ENCODE results near the gene PERCC1. TPM values are rescaled to one million over a fixed set of nuclear protein-coding genes. Genes with fewer than 3 reads are reported as not detected.

Gene PERCC1
- total and polyA plus RNA-seq, 2 donors from 2014 or later: not detected

Other genes starting within 250 kb of the PERCC1 start
- gene TPSG1, start 205.8 kb upstream of the PERCC1 start, total RNA-seq: 3.4 TPM
- 0.86 TPM for gene TPSG1, start 205.8 kb upstream of the PERCC1 start, polyA plus RNA-seq (ENCODE audit: insufficient read depth, low read depth, low replicate concordance)
- 141 TPM for gene TPSB2, start 200.9 kb upstream of the PERCC1 start, total RNA-seq
- gene TPSB2, start 200.9 kb upstream of the PERCC1 start, polyA plus RNA-seq (ENCODE audit: insufficient read depth, low read depth, low replicate concordance): not detected
- 156 TPM for gene TPSAB1, start 190.4 kb upstream of the PERCC1 start, total RNA-seq
- gene TPSAB1, start 190.4 kb upstream of the PERCC1 start, polyA plus RNA-seq (ENCODE audit: insufficient read depth, low read depth, low replicate concordance): 1.6 TPM
- 7.9 TPM for gene TPSD1, start 175.0 kb upstream of the PERCC1 start, total RNA-seq
- gene TPSD1, start 175.0 kb upstream of the PERCC1 start, polyA plus RNA-seq (ENCODE audit: insufficient read depth, low read depth, low replicate concordance): not detected
- 97.1 TPM for gene UBE2I, start 121.4 kb upstream of the PERCC1 start, total RNA-seq
- gene UBE2I, start 121.4 kb upstream of the PERCC1 start, polyA plus RNA-seq (ENCODE audit: insufficient read depth, low read depth, low replicate concordance): 62.2 TPM
- gene BAIAP3, start 97.4 kb upstream of the PERCC1 start, total RNA-seq: 8.0 TPM
- 8.2 TPM for gene BAIAP3, start 97.4 kb upstream of the PERCC1 start, polyA plus RNA-seq (ENCODE audit: insufficient read depth, low read depth, low replicate concordance)
- 44.8 TPM for gene TSR3, start 79.2 kb upstream of the PERCC1 start, total RNA-seq
- gene TSR3, start 79.2 kb upstream of the PERCC1 start, polyA plus RNA-seq (ENCODE audit: insufficient read depth, low read depth, low replicate concordance): 95.4 TPM
- 88.7 TPM for gene GNPTG, start 79.1 kb upstream of the PERCC1 start, total RNA-seq
- gene GNPTG, start 79.1 kb upstream of the PERCC1 start, polyA plus RNA-seq (ENCODE audit: insufficient read depth, low read depth, low replicate concordance): 138 TPM
- 26.0 TPM for gene UNKL, start 16.4 kb upstream of the PERCC1 start, total RNA-seq
- 5.5 TPM for gene UNKL, start 16.4 kb upstream of the PERCC1 start, polyA plus RNA-seq (ENCODE audit: insufficient read depth, low read depth, low replicate concordance)
- 13.8 TPM for gene UQCC4, start 10.3 kb upstream of the PERCC1 start, total RNA-seq
- 27.1 TPM for gene UQCC4, start 10.3 kb upstream of the PERCC1 start, polyA plus RNA-seq (ENCODE audit: insufficient read depth, low read depth, low replicate concordance)
- 2.8 TPM for gene CCDC154, start 13.5 kb downstream of the PERCC1 start, total RNA-seq
- 1.8 TPM for gene CCDC154, start 13.5 kb downstream of the PERCC1 start, polyA plus RNA-seq (ENCODE audit: insufficient read depth, low read depth, low replicate concordance)
- 92.5 TPM for gene CLCN7, start 44.0 kb downstream of the PERCC1 start, total RNA-seq
- gene CLCN7, start 44.0 kb downstream of the PERCC1 start, polyA plus RNA-seq (ENCODE audit: insufficient read depth, low read depth, low replicate concordance): 38.9 TPM
- not detected for gene PTX4, start 57.9 kb downstream of the PERCC1 start, total RNA-seq
- not detected for gene PTX4, start 57.9 kb downstream of the PERCC1 start, polyA plus RNA-seq (ENCODE audit: insufficient read depth, low read depth, low replicate concordance)
- 37.4 TPM for gene TELO2, start 62.3 kb downstream of the PERCC1 start, total RNA-seq
- gene TELO2, start 62.3 kb downstream of the PERCC1 start, polyA plus RNA-seq (ENCODE audit: insufficient read depth, low read depth, low replicate concordance): 27.7 TPM
- gene TMEM204, start 102.6 kb downstream of the PERCC1 start, total RNA-seq: 40.9 TPM
- gene TMEM204, start 102.6 kb downstream of the PERCC1 start, polyA plus RNA-seq (ENCODE audit: insufficient read depth, low read depth, low replicate concordance): 49.5 TPM
- gene IFT140, start 181.0 kb downstream of the PERCC1 start, total RNA-seq: 38.0 TPM
- gene IFT140, start 181.0 kb downstream of the PERCC1 start, polyA plus RNA-seq (ENCODE audit: insufficient read depth, low read depth, low replicate concordance): 13.5 TPM
- gene CRAMP1, start 181.3 kb downstream of the PERCC1 start, total RNA-seq: 20.0 TPM
- gene CRAMP1, start 181.3 kb downstream of the PERCC1 start, polyA plus RNA-seq (ENCODE audit: insufficient read depth, low read depth, low replicate concordance): 2.9 TPM
- gene JPT2, start 247.2 kb downstream of the PERCC1 start, total RNA-seq: 89.3 TPM
- 32.8 TPM for gene JPT2, start 247.2 kb downstream of the PERCC1 start, polyA plus RNA-seq (ENCODE audit: insufficient read depth, low read depth, low replicate concordance)

All from kidney (tissue), 2 donors.